ENCODE measurements around the gene UNC5C.

UNC5C gene

GRCh38 chr4:95394752-95395306 lies 153.9 kb downstream of the UNC5C start:
- TF ChIP-seq CTCF (IDR thresholded peaks at IDR 0.05; ENCODE audit: control insufficient read depth, insufficient read depth, low read depth, low read length, missing control alignments) = no peak
- H3K4me3 ChIP-seq (ENCODE audit: control insufficient read depth, low read depth, low read length) = no peak overlapping the region
- DNase-seq (ENCODE audit: low read depth) = no peak

DNA sequence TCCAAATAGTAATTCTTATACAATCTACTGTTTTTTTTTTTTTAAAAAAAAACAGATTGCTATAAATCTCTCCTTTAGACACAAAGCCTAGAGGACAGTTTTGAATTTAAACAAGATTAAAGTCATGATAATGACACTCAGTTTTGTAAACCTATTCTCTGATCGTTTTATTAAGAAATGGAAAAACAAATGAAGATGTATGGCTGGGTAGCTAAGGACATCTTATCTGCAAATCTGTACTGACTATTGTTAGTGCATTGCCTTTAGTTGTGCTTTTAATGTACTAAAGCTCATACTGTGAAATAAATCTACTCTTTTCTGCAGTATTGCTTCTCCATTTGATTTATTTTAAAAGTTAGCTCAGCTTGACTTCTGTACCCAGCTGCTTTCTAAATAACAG lies 155.0 kb downstream of the UNC5C start:
- DNase-seq (ENCODE audit: low read depth) = no peak
- no peak overlapping the region for H3K4me3 ChIP-seq (ENCODE audit: control insufficient read depth, low read depth, low read length)
- no peak for TF ChIP-seq CTCF (IDR thresholded peaks at IDR 0.05; ENCODE audit: control insufficient read depth, insufficient read depth, low read depth, low read length, missing control alignments)

GRCh38 chr4:95388911-95389310 lies 159.9 kb downstream of the UNC5C start:
- no peak overlapping the region for H3K4me3 ChIP-seq (ENCODE audit: control insufficient read depth, low read depth, low read length)
- TF ChIP-seq CTCF (IDR thresholded peaks at IDR 0.05; ENCODE audit: control insufficient read depth, insufficient read depth, low read depth, low read length, missing control alignments) = no peak
- DNase-seq (ENCODE audit: low read depth) = no peak

DNA sequence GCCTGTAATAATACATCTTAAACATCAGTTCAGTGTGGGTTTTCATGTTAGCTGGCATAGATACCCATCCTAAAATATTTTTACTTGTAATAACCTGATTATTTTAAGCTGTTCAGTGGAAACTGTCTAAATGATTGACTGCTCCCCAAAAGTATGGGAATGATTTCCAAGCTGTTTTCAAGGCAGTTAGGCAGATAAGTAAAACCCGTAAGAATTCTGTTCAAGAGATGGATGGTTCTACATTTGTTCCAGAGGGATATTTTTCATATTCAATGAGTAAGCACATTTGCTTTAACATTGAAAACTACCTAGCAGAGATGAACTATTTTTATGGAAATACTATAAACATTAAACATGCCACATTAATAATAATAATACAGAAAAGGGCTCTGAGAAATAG lies 161.1 kb downstream of the UNC5C start:
- TF ChIP-seq CTCF (IDR thresholded peaks at IDR 0.05; ENCODE audit: control insufficient read depth, insufficient read depth, low read depth, low read length, missing control alignments) = no peak
- H3K4me3 ChIP-seq (ENCODE audit: control insufficient read depth, low read depth, low read length) = no peak overlapping the region
- DNase-seq (ENCODE audit: low read depth) = no peak

DNA sequence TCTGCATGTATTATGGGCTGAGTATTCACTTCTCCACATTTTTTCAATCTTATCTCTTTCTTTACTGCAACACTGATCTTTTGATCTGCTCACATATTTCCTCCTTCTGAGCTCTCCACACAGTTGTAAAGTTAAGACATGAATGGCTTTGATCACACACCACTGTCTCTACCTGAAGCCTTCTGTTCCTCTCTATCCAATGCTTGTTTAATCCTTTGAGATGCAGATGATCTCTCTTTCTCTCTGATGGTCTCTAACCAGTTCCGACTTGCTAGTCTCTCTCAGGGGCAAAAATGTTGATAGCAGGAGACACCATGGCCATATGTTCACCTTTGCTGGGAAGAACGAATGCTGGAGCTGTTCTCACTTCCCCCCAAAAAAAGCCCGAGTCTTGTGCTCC lies 162.4 kb downstream of the UNC5C start:
- H3K4me3 ChIP-seq (ENCODE audit: control insufficient read depth, low read depth, low read length) = no peak overlapping the region
- TF ChIP-seq CTCF (IDR thresholded peaks at IDR 0.05; ENCODE audit: control insufficient read depth, insufficient read depth, low read depth, low read length, missing control alignments) = no peak
- no peak for DNase-seq (ENCODE audit: low read depth)

GRCh38 chr4:95381843-95382580 lies 166.8 kb downstream of the UNC5C start:
- no peak overlapping the region for H3K4me3 ChIP-seq (ENCODE audit: control insufficient read depth, low read depth, low read length)
- DNase-seq (ENCODE audit: low read depth) = no peak
- TF ChIP-seq CTCF (IDR thresholded peaks at IDR 0.05; ENCODE audit: control insufficient read depth, insufficient read depth, low read depth, low read length, missing control alignments) = no peak

All from AG09309 (cell line).